Hepatic stellate cell (primary cell): ENCODE measurements around the gene DOCK1.
A peak's percentile ranks its signal among the peaks of the same experiment; 100 is the strongest.

Source experiments
- DNase-seq: peaks from one replicate; pipeline ENCODE4 v3.0.0; 2011; ENCODE audit warnings: low spot score

DOCK1 gene

GRCh38 chr10:127039435-127039834, 134.2 kb downstream of the DOCK1 start:
- DNase-seq = no peak

DNA sequence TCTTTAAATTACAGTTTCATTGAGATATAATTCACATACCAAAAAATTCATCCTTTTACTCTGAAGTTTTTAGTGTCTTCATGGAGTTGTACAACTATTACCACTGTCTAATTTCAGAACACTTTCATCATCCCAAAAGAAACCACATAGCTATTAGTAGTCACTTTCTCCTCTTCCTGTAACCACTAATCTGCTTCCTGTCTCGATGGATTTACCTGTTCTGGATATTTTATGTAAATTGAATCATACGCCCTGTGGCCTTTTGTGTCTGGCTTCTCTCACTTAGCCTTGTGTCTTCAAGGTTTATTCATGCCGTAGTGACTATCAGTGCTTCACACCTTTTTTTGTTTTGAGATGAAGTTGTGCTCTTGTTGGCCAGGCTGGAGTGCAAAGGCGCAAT, 135.5 kb downstream of the DOCK1 start:
- DNase-seq = no peak

GRCh38 chr10:127041552-127041951, 136.3 kb downstream of the DOCK1 start:
- DNase-seq = no peak

DNA sequence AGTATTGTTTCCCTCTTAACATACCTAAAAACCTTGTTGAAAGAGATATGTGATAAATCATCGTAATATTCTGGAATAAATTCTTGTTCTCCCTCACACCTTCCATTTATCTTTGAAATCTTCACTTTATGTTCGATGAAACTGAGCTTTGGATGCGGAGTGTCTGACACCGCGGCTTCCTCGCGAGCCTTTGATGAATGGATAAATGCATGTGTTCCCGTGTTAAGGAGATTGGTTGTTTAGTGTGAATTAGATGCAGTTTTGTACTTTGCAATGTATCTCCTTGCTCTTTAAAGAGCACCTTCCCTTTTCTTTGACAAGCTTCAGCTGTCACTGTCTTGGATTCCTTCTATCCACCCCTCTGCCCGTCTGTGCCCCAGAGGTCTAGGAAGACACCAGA, 138.1 kb downstream of the DOCK1 start:
- DNase-seq = no peak

- DNase-seq = no peak
These were observed 139.0 kb downstream of the DOCK1 start for GRCh38 chr10:127044186-127044585.

GRCh38 chr10:127046975-127047877, 142.0 kb downstream of the DOCK1 start:
- peak; percentile 39 for DNase-seq

- no peak for DNase-seq
These were observed 142.6 kb downstream of the DOCK1 start for GRCh38 chr10:127047878-127048238.

DNA sequence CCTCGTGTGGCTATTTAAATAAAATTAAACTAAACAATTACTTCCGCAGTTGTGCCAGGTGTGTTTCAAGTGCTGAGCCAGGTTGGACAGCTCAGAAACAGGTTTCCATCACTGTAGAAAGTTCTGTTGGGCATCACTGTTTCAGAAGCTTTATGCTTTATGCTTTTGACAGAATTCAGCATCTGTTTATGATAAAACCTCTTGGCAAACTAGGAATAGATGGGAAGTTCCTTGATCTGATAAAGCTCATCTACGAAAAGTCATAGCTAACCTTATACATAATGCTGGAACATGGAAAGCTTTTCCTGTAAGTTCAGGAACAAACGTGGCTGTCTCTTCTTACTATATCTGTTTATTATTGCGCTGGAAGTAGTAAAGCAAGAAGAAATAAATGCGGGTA, 143.4 kb downstream of the DOCK1 start:
- DNase-seq = no peak

DNA sequence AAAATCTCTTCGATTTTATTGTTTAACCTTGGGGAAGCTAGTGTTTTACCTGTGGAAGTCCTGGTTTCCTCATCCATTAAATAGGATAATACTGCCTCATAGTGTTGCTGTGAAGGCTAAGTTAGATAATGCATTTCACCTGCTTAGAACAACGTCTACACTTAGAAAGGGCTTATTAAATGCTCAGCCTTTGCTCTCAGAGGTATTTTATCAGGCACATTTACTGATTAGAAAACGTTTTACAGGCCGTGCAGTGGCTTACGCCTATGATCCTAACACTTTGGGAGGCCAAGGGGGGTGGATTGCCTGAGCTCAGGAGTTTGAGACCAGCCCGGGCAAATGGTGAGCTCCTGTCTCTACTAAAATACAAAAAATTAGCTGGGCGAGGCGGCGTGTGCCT, 146.8 kb downstream of the DOCK1 start:
- DNase-seq = no peak

DNA sequence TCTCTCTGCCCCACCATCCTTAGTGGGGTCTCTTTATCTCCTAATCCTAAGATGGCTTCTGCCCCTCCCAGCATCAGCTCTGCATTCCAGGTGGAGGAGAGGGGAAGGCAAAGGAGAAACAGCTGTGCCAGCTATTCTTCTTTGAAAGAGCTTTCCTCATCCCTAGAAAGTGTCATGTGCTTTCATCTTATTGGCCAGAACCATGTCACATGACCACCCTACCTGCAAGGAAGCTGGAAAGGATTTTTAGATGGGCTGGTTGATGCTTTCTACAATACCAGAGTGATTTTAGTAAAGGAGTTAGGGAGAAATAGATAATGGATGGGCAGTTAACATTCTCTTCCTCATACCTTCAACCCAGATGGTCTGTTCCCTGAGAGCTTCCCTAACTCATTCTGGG, 150.0 kb downstream of the DOCK1 start:
- no peak for DNase-seq

DNA sequence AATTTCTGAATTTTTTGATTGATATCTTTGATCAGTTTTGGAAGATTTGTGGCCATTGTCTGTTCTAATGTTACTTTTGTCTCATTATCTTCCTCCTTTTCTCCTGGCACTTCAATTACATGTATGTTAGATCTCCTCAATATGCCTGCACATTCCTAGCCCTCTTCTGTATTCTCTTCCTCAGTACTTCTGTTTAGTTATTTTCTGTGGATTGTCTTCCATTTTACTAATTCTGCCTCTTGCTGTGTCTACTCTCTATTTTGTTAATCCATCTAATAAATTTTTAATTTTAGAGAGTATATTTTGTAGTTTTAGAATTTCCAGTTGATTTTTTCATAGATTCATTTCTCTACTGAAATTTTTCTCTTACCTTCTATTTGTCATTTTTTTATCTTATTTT, 154.1 kb downstream of the DOCK1 start:
- no peak for DNase-seq

DNA sequence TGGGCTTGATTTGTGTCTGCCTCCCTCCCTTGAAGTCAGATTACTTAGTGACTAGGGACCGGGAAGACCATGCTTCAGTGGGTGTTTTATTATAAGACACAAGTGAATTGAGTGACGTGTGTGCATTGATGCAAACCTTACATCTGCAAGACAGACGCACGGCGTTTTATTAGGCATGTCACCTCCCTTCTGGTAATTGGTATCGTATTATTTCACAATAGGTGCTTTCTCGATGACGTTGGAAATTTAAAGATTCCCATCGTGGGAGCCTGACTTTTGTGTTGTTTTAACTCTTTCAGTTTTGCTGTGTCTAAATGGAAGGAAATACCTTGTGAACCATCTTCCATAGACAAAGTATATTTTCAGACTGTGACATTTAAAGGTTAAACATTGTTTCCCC, 158.5 kb downstream of the DOCK1 start:
- no peak for DNase-seq

DNA sequence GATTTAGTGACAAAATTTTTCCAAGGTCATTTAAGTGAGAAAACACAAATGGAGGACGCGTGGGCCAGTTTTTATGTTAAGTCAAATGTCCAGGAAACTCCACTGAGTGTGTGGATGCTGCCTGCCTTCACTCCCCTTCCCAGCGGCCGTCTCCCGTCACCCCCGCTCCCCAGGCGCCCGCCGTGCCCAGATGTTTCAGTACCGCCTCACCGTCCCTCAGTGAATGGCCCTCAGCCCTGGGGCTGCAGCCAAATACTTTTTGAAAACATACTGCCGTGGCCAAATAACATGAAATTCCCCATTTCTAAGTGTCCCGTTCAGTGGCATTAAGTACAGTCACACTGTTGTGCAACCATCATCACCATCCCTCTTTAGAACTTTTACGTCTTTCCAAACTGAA, 159.2 kb downstream of the DOCK1 start:
- no peak for DNase-seq

GRCh38 chr10:127067542-127068194, 162.4 kb downstream of the DOCK1 start:
- DNase-seq = no peak

- no peak for DNase-seq
These were observed 163.3 kb downstream of the DOCK1 start for GRCh38 chr10:127068485-127068884.

- DNase-seq = no peak
These were observed 164.2 kb downstream of the DOCK1 start for GRCh38 chr10:127069436-127069835.

GRCh38 chr10:127071126-127071525, 165.9 kb downstream of the DOCK1 start:
- no peak for DNase-seq

GRCh38 chr10:127073666-127074065, 168.4 kb downstream of the DOCK1 start:
- DNase-seq = no peak

- DNase-seq = no peak
These were observed 174.2 kb downstream of the DOCK1 start for GRCh38 chr10:127079392-127079791.

DNA sequence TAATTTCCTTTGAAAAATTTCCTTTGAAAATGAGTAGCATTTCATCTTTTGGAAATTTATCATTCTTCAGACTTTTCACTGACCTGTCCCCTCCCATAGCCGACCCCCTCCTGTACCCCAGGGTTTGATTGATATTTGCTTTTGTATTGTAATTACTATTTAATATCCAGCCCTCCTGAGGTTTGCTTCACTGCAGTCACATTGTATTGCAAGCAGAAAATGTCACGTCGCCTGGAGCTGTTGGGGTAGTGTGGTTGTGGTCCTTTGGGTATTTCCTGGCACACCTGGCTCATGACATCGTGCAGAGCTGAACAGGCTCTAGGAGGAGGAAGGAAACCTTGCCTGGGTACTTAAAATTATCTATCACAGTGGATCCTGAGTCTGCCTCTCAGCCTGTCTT, 175.1 kb downstream of the DOCK1 start:
- DNase-seq = no peak

DNA sequence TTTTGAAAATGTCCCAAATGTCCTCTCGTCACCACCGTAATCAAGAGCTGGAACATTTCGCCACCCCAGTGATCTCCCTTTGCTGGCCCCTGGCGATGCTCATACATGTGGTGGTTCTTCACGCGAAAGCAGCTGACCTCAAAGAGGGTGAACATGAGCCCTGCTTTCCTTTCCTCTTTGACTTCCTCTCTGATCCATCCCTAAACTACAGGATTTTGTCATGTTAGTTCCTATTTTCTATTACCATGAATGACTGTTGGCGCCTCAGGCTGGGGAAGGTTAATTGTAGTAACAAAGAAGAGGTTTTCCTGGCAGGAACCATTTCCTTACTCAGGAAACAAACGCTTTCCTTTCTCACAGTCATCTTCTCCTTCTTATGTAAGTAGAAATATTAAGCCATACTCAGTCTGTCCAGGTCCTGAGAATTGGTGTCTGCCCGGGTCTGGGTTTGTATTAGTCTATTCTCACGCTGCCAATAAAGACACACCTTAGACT, 176.7 kb downstream of the DOCK1 start:
- DNase-seq = no peak

GRCh38 chr10:127082651-127083050, 177.4 kb downstream of the DOCK1 start:
- no peak for DNase-seq

DNA sequence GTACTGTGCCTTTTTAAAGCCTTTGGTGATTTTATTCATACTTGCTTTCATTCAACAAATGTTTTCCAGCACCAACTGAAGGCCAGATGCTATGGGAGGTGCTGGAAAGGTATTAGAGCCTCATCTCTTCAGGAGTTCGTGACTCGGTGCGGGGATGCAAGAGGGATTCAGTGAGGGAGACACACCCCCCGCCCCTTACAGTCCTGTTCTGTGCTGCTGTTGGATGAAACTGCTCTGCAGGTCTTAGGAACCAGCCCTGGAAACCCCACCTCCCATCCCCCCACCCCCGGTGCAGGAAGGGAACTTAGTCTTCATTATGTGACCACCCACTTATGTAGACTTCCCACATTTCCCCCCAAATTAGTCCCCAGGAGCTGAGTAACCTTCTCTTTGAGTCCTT, 180.7 kb downstream of the DOCK1 start:
- DNase-seq = no peak

DNA sequence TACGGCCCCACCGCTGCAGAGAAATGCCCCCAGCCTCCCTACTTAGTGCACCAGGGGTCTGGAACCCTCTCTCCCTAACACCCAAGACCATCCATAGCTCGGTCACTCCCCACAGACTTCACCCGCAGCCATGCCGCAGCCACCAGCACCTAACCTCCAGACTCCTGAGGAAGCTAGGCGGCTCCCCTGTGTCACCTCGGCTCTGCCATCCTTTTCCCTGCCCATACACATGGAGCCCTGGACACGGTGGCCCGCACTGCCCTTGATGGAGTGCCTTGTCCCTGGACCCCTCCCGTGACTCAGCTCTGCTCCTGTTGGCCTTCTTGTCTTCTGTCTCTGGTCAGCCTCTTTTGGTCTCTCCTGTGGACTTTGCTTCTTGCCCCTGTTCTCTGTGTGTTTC, 183.7 kb downstream of the DOCK1 start:
- no peak for DNase-seq
